Measurements from ENCODE around the gene IKBKE.

- TF ChIP-seq YY1 (IDR thresholded peaks at IDR 0.05; ENCODE audit: insufficient read depth, insufficient read length) = no peak
- no peak for TF ChIP-seq SUZ12 (IDR thresholded peaks at IDR 0.05; ENCODE audit: extremely low read depth, insufficient read depth, insufficient read length)
These were observed 577 bp downstream of the IKBKE start for GRCh38 chr1:206470692-206471414.

Measured in NT2/D1 (cell line).